GM21526 (cell line): ENCODE measurements around the gene RAC2.
"Not testable (repeated sequence)": the region's sequence is repeated elsewhere in the genome, so short reads cannot be mapped to it uniquely, and the experiment has no call there.

ENCODE experiments used
- ATAC-seq: cut with Tn5 transposase; IDR thresholded peaks from one replicate; pipeline ENCODE4 v1.9.1; 2021; ENCODE audit warnings: moderate library complexity; ENCODE audit not compliant: unreplicated experiment, low FRiP score

The RAC2 gene

GRCh38 chr22:37258005-37258752 is 14.1 kb upstream of the RAC2 start:
- ATAC-seq = no peak

DNA sequence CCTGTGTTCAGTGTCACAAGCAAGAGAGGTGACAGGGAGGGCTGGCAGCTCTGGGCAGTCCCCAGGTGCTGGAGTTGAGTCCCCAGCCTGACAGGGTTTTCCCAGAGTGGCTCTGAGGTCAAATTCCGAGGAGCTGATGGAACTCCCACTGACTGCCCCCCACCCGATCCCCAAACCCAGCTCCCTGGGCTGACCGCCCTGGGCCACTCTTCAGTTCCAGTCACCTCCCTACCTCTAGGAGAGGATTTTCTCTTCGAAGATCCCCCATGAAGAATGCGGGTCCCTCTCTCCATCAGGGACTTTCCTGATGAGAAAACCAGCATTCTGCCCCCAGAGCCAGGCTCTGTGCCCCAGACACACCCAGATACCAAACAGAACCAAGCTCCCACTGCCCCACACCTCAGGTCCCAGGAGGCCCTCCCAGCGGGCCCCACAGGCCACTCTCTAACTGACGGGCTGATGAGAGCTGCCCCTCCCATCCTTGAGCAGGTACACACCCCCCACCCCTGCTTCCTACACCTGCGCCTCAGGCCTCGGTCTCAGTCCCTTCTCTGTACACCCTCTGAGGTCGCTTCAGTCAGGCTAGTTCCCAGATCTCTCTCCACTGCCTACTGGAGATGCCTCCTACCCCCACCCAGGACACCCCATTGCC is 12.1 kb upstream of the RAC2 start:
- ATAC-seq = no peak

DNA sequence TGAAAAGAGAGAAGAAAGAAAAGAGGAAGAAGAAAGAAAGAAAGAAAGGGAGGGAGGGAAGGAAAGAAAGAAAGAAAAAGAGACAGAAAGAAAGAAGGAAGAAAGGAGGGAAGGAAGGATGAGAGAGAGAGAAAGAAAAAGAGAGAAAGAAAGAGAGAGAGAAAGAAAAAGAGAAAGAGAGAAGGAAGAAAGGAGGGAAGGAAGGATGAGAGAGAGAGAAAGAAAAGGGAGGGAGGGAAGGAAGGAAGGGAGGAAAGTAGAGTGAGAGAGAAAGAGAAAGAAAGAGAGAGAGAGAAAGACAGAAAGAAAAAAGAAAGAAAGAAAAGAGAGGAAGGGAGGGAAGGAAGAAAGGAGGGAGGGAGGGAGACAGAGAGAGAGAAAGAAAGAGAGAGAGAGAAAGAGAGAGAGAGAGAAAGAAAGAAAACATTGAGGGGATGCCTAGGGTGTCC is 11.5 kb upstream of the RAC2 start:
- ATAC-seq = no peak

GRCh38 chr22:37254867-37255233 is 10.8 kb upstream of the RAC2 start:
- ATAC-seq = no peak

GRCh38 chr22:37254209-37254866 is 10.3 kb upstream of the RAC2 start:
- ATAC-seq = no peak

GRCh38 chr22:37253126-37253660 is 9.1 kb upstream of the RAC2 start:
- ATAC-seq = no peak

DNA sequence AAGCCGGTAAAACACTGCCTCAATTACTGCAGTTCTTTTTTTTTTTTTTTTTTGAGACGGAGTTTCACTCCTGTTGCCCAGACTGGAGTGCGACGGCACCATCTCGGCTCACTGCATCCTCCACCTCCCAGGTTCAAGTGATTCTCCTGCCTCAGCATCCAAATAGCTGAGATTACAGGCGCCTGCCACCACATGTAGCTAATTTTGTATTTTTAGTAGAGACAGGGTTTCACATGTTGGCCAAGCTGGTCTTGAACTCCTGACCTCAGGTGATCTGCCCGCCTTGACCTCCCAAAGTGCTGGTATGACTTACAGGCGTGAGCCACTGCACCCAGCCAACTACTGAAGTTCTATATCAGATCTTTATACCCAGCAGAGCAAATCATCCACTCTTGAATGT is 7.8 kb upstream of the RAC2 start:
- ATAC-seq = not testable (repeated sequence)

DNA sequence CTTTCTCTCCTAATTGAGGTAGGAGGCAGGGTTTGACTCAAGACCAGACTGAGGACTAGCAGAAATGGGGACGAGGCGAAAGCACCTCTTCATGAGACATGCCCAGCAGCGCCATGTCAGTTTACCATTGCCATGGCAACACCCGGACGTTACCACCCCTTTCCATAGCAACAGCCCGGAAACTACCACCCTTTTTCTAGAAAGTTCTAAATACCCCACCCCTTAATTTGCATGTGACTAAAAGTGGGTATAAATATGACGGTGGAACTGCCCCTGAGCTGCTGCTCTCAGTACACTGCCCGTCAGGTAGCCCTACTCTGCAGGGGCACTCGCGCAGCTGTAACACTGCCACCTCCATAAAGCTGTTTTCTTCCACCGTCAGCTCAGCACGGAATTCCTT is 5.9 kb upstream of the RAC2 start:
- no peak for ATAC-seq

GRCh38 chr22:37248251-37248650 is 4.2 kb upstream of the RAC2 start:
- no peak for ATAC-seq

DNA sequence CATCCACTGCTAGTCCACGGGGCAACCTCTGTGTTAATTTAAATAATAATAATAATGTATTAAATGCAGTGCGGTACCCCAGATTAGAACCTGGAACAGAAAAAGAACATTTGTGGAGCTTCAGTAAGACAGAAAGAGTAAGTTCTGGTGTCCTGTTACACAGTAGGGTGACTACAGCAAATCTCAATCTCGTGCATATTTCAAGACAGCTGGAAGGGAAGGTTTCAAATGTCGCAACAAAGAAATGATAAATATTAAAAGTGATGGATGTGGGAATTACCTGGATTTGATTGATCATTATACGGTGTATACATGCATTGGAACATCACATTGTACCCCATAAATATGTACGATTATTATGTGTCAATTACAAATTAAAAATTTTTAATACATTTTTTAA is 1.7 kb upstream of the RAC2 start:
- no peak for ATAC-seq

- ATAC-seq = no peak
Measured at GRCh38 chr22:37244922-37245722, 1.1 kb upstream of the RAC2 start.

GRCh38 chr22:37243402-37244113 is 511 bp downstream of the RAC2 start:
- ATAC-seq = no peak

GRCh38 chr22:37242395-37242918 is 1.6 kb downstream of the RAC2 start:
- ATAC-seq = peak; percentile 44

DNA sequence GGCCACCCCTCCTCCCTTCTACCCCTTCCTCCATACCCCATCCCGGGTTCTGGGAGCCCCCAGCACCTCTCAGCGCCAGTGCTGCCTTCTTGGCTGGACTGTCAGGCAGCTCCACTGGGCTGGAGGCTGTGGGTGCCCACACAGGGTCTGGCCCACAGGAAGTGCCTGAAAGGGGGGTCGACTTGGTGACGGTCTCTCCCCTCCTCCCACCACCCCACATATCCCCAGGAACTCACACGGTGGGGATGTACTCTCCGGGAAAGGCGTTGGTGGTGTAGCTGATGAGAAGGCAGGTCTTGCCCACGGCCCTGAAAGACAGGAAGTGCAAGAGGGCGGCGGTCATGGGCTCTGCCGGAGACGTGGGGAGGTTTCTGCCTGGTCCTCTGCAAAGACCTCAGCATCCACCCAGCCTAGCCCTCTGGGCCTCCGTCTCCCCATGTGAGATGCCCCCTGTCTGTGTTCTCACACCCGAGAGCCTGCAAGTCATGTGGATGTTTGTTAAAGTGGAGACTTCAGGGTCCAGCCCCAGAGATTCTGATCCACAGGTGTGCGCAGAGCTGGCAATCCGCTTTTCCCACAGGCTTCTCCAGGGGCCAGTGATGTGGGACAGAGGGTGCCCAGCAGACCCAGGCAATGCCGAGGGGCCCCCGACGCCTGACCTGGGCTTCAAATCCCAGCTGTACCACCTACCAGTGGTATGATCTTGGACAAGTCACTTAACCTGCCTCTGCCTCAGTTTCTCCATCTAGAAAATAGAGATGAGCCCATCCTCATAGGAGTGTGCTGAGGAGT is 2.5 kb downstream of the RAC2 start:
- ATAC-seq = no peak

DNA sequence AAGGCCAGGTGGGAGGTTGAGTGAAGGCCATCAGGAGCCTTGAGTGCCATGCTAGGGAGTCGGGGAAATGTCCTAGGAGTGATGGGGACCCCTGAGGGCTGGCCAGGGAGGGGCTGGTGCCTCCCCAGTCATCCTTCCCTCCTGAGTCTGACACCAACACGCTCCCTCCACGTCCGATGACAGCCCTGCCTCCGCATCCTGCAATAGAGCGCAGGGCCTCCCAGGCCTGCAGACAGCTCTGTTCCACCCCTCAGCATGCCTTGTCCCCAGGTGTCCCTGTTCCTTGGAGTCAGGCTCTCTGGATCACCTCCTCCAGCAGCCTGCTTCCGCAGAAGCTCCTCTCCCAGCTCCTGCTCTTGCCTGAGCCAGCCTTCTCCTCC is 3.1 kb downstream of the RAC2 start:
- no peak for ATAC-seq

DNA sequence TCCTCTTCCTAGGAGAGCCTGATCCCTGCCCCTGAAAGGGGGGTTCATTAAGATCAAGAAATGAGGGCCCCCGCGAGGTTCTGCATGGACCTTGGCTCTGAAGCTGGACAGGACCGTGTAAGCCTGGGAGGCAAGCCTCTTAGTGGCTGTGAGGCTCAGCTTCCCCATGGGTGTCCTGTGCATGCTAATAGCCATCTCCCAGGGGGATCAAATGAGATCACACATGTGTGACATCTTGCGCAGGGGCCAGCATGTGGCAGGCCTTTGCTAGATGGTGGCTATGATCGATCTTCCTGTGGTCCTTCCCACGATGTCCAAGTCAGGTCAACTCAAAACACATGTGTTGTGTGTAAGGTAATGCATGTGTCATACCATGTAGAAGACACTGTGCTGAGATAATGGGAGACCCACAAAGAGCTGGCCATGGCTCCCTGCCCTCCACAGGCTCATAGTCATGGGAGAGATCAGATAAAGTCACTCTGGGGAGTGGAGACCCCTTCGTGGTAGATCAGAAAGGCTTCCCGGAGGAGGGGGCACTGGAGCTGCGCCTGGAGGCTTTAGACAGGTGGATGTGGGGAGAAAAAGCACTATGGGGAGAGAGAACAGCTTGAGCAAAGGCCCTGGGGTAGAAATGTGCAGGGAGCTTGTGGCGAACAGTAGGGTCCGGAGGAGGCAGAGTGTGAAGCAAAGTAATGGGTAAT is 3.7 kb downstream of the RAC2 start:
- no peak for ATAC-seq

DNA sequence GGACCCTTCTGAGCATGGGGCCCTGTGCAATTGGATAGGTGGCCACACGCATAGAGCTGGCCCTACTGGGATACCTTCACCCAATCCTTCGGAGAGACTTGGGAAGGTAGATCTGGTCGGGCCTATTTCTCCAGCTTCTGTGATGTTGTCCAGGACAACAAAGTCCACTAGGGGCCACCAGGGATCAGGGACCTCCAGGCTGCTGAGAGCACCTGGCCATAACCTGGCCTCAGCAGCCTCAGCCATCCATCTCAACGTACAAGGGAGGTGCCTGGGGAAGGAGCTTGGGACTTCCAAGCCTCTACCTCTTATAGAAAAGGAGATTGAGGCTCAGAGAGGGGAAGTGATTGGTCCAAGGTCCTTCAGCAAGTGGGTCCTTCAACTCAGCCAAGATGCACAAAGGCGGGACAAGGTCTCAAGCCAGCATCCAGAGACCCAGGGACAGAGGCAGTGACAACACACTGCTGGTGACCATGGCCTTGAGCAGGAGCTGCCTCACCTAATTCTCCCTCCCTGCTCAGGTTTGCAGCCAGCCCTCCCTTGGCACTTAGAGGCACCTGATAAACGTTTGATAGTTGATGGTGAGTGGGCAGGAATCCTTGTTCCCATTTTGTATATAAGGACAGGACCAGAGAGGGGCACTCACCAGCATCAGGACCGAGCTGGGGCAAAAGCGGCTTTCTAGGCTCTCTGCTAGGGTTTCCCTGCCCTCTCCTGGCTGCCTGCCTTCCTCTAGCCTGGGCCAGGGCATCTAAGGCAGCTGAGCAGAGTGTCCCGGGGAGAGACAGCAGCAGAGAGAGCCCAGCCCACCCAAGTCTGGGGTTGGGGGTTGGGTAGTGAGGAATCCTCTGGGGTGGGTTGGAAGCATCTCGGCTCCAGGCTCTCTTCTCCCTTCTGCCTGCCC is 4.5 kb downstream of the RAC2 start:
- no peak for ATAC-seq
